DOHH2 (cell line): ENCODE data around the gene ARID1B.

ENCODE experiments used
- H3F3A ChIP-seq: fragments of 200-600 bp; sonication (generic), shearing (Covaris generic); 2 replicates; pipeline ENCODE4 v1.6.0; 2016; ENCODE audit warnings: antibody characterized with exemption, mild to moderate bottlenecking; ENCODE audit not compliant: control insufficient read depth, insufficient read depth
- H3K27ac ChIP-seq: fragments of 200-600 bp; sonication (generic); 2 replicates; pipeline ENCODE4 v1.5.1; 2014; ENCODE audit warnings: low read depth, mild to moderate bottlenecking, low read length, moderate library complexity
- H3K27me3 ChIP-seq: fragments of 200-600 bp; sonication (generic); 2 replicates; pipeline ENCODE4 v1.6.1; 2014; ENCODE audit warnings: mild to moderate bottlenecking, low read length, mixed read lengths; ENCODE audit not compliant: control insufficient read depth
- H3K36me3 ChIP-seq: fragments of 200-600 bp; sonication (generic); 2 replicates; pipeline ENCODE4 v1.6.1; 2014; ENCODE audit warnings: mild to moderate bottlenecking, low read length, moderate library complexity, mixed read lengths; ENCODE audit not compliant: control insufficient read depth
- H3K4me1 ChIP-seq: fragments of 200-600 bp; sonication (generic); 2 replicates; pipeline ENCODE4 v1.6.1; 2014; ENCODE audit warnings: mild to moderate bottlenecking, low read length, mixed read lengths; ENCODE audit not compliant: control insufficient read depth
- H3K4me2 ChIP-seq: fragments of 200-600 bp; sonication (generic); 2 replicates; pipeline ENCODE4 v1.6.0; 2014; ENCODE audit warnings: mild to moderate bottlenecking, low read length, moderate library complexity
- H3K4me3 ChIP-seq: fragments of 200-600 bp; sonication (generic); 2 replicates; pipeline ENCODE4 v1.5.1; 2014; ENCODE audit warnings: mild to moderate bottlenecking, low read length, mixed read lengths
- H3K79me2 ChIP-seq: fragments of 200-600 bp; sonication (generic); 2 replicates; pipeline ENCODE4 v1.6.1; 2014; ENCODE audit warnings: mild to moderate bottlenecking, low read length, mixed read lengths; ENCODE audit not compliant: control insufficient read depth
- H3K9me2 ChIP-seq: fragments of 200-600 bp; sonication (generic); replicated peaks from 2 replicates; pipeline ENCODE4 v1.6.1; 2014; ENCODE audit warnings: mild to moderate bottlenecking, low read length, mixed read lengths; ENCODE audit not compliant: control insufficient read depth
- H3K9me3 ChIP-seq: fragments of 200-600 bp; sonication (generic); 2 replicates; pipeline ENCODE4 v1.6.1; 2014; ENCODE audit warnings: antibody characterized with exemption, low read length, mixed read lengths; ENCODE audit not compliant: control insufficient read depth, insufficient read depth
- H4K20me1 ChIP-seq: fragments of 200-600 bp; sonication (generic); 2 replicates; pipeline ENCODE4 v1.6.0; 2014; ENCODE audit warnings: low read depth, mild to moderate bottlenecking, antibody characterized with exemption, low read length, moderate library complexity; ENCODE audit not compliant: control insufficient read depth, insufficient read depth
- CTCF ChIP-seq: fragments of 200-600 bp; sonication (generic); IDR thresholded peaks from one replicate; pipeline ENCODE4 v1.5.1; 2014; ENCODE audit warnings: antibody characterized with exemption, mild to moderate bottlenecking, low read depth, low read length; ENCODE audit not compliant: poor library complexity, severe bottlenecking
- EZH2phosphoT487 ChIP-seq: fragments of 200-600 bp; sonication (generic); IDR thresholded peaks from 2 replicates; pipeline ENCODE4 v1.6.1; 2017; ENCODE audit warnings: borderline replicate concordance, mild to moderate bottlenecking, antibody characterized with exemption, low read length, moderate library complexity, mixed read lengths

ARID1B gene

GRCh38 chr6:157123234-157123633 lies 346.1 kb downstream of the ARID1B start:
- H3K9me3 ChIP-seq, result no peaks in the 10 kb centered on the region
- TF ChIP-seq EZH2phosphoT487 (no peak), CTCF (no peak)
- H3K79me2 ChIP-seq, result no peaks in the 10 kb centered on the region
- H3K4me3 ChIP-seq, result no peak overlapping the region
- no peaks in the 10 kb centered on the region for H3K4me1 ChIP-seq
- H3K4me2 ChIP-seq, result no peak overlapping the region
- H3F3A ChIP-seq, result peaks cover 2% of the 10 kb centered on the region; the same call in 1 of the 2 replicates
- peaks cover 19% of the 10 kb centered on the region for H3K36me3 ChIP-seq
- peaks cover 6% of the 10 kb centered on the region for H4K20me1 ChIP-seq
- H3K27me3 ChIP-seq, result no peaks in the 10 kb centered on the region
- no peaks in the 10 kb centered on the region for H3K9me2 ChIP-seq
- H3K27ac ChIP-seq, result no peak overlapping the region

DNA sequence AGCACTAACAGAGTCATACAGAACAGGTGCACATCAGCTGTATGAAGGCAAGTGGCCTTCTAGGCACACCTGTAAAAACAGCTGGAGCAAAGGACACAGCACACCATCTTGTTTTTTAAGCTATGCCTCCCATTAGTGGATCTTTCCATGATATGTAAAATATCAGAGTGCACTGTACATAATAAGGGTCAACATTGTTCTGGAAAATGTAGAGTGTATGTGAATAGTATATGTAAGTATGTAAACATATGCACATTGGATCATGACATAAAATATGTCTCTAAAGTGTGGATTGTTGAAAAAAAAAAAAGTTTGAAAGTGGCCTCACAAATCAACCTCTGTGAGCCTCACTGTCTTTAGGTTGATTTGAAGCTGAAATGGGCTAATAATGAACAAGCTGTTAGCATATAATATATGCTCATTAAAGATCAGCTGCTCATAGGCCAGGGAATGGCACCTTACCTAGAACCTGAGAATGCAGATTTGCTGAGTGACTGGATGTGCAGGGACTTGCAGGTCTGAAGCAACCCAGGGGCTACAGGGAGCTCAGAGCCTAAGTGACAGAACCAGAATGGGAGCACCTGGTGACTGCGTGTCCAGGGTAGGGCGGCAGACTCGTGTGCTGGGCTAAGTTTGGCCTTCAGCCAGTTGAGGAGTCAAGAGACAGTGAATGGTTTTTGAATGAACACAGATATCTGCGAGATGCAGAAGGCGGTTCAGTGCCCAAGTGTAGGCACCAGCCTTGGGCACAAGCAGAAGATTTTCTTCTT lies 347.5 kb downstream of the ARID1B start:
- TF ChIP-seq CTCF (no peak), EZH2phosphoT487 (no peak)
- no peaks in the 10 kb centered on the region for H3K9me2 ChIP-seq
- no peak overlapping the region for H3K4me2 ChIP-seq
- peaks cover 10% of the 10 kb centered on the region for H3K36me3 ChIP-seq
- H3K27me3 ChIP-seq, result no peaks in the 10 kb centered on the region
- H3K4me1 ChIP-seq, result no peaks in the 10 kb centered on the region
- no peak overlapping the region for H3K27ac ChIP-seq
- no peaks in the 10 kb centered on the region; the same call in 1 of the 2 replicates for H4K20me1 ChIP-seq
- H3F3A ChIP-seq, result no peaks in the 10 kb centered on the region
- no peaks in the 10 kb centered on the region for H3K79me2 ChIP-seq
- no peaks in the 10 kb centered on the region for H3K9me3 ChIP-seq
- H3K4me3 ChIP-seq, result no peak overlapping the region

DNA sequence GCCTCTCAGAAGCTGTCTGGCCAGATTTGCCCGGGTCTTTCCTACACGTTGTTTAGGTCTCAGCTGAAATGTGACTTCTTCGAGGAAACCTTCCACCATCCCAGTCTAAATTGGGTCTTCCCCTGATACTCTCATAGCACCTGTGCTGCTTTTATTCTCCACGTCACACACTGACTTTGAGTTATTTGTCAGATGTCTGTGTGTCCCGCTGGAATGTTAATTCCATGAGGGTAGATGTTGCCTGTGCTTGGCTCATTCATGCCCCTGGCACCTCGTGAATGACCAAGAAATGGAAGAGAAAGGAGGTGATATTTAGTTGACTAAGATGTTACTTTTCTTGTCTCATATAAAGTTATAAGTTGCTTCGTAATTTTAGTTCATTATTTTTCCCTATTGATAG lies 348.4 kb downstream of the ARID1B start:
- Histone ChIP-seq H3K4me2 (no peak overlapping the region), H3K27me3 (no peaks in the 10 kb centered on the region)
- no peak for TF ChIP-seq CTCF
- no peak for TF ChIP-seq EZH2phosphoT487

More for the DNA sequence above, 348.4 kb downstream of the ARID1B start:
- Histone ChIP-seq H3K4me1 (no peaks in the 10 kb centered on the region), H3K4me3 (no peak overlapping the region), H3K9me2 (no peaks in the 10 kb centered on the region), H4K20me1 (no peaks in the 10 kb centered on the region; the same call in 1 of the 2 replicates), H3K79me2 (no peaks in the 10 kb centered on the region), H3K9me3 (no peaks in the 10 kb centered on the region), H3F3A (no peaks in the 10 kb centered on the region), H3K27ac (no peak overlapping the region), H3K36me3 (peaks cover 4% of the 10 kb centered on the region; the same call in 1 of the 2 replicates)
